NOMO-1 treated with DMSO at 0.1 percent for 48 hours (cell line): ENCODE results near the gene SH3TC1.
A peak's percentile ranks its signal among the peaks of the same experiment; 100 is the strongest.

ENCODE experiments used
- DNase-seq: peaks from one replicate; lab custom pipeline; 2025; ENCODE audit not compliant: unreplicated experiment; lab: John Stamatoyannopoulos, UW

Gene SH3TC1

GRCh38 chr4:8259743-8260430 is 60.8 kb downstream of the SH3TC1 start:
- DNase-seq: no peak

GRCh38 chr4:8260656-8261111 is 61.6 kb downstream of the SH3TC1 start:
- no peak for DNase-seq

- no peak for DNase-seq
Observed at GRCh38 chr4:8261851-8262535, 62.9 kb downstream of the SH3TC1 start.

GRCh38 chr4:8262637-8263322 is 63.7 kb downstream of the SH3TC1 start:
- no peak for DNase-seq

GRCh38 chr4:8263397-8263796 is 64.3 kb downstream of the SH3TC1 start:
- DNase-seq: no peak

- no peak for DNase-seq
Observed at GRCh38 chr4:8264106-8264505, 65.0 kb downstream of the SH3TC1 start.

GRCh38 chr4:8265171-8265929 is 66.3 kb downstream of the SH3TC1 start:
- no peak for DNase-seq

- DNase-seq: no peak
Observed at GRCh38 chr4:8266088-8266487, 67.0 kb downstream of the SH3TC1 start.

GRCh38 chr4:8266508-8266907 is 67.4 kb downstream of the SH3TC1 start:
- no peak for DNase-seq

- peak; percentile 45 for DNase-seq
Observed at GRCh38 chr4:8267077-8267476, 68.0 kb downstream of the SH3TC1 start.

GRCh38 chr4:8268211-8268610 is 69.1 kb downstream of the SH3TC1 start:
- DNase-seq: no peak

- DNase-seq: no peak
Observed at GRCh38 chr4:8268901-8269534, 69.9 kb downstream of the SH3TC1 start.

GRCh38 chr4:8269535-8270417 is 70.7 kb downstream of the SH3TC1 start, which contains the start of gene HTRA3:
Gene HTRA3 (plus strand): TSS chr4:8269754. CDS start chr4:8269969, 215 bp downstream.
- peak; percentile 44 for DNase-seq

GRCh38 chr4:8270418-8270771 is 71.3 kb downstream of the SH3TC1 start:
- DNase-seq: no peak

- no peak for DNase-seq
Observed at GRCh38 chr4:8270912-8271815, 72.1 kb downstream of the SH3TC1 start.

GRCh38 chr4:8271821-8272220 is 72.7 kb downstream of the SH3TC1 start:
- no peak for DNase-seq

- DNase-seq: no peak
Observed at GRCh38 chr4:8272472-8273428, 73.7 kb downstream of the SH3TC1 start.

- DNase-seq: no peak
Observed at GRCh38 chr4:8273450-8273849, 74.4 kb downstream of the SH3TC1 start.
